ENCODE results near the gene SEMA3E. TPM values are rescaled to one million over a fixed set of nuclear protein-coding genes. Genes with fewer than 3 reads are reported as not detected.

The SEMA3E gene
- total RNA-seq, 4 donors from 2014 or later: 22.1 to 42.6 (median 25.0) TPM

- no peak overlapping the region for H3K27ac ChIP-seq
- 24 to 25% methylated on average over 2 of the region's 2 CpGs for WGBS, 2 donors (ENCODE audit: low coverage in 1 of 2)
- ATAC-seq: no peak
- no peak for TF ChIP-seq CTCF (IDR thresholded peaks at IDR 0.05)
- no peak for TF ChIP-seq POLR2A (IDR thresholded peaks at IDR 0.05)
- no peak for TF ChIP-seq EP300 (IDR thresholded peaks at IDR 0.05)
- no peak for TF ChIP-seq POLR2AphosphoS5 (IDR thresholded peaks at IDR 0.05)
- H3K36me3 ChIP-seq: no peaks in the 10 kb centered on the region
- H3K27me3 ChIP-seq: no peaks in the 10 kb centered on the region
- no peak overlapping the region for H3K4me3 ChIP-seq
- no peaks in the 10 kb centered on the region for H3K4me1 ChIP-seq
- H3K9me3 ChIP-seq: no peaks in the 10 kb centered on the region
These were observed 219.4 kb downstream of the SEMA3E start for GRCh38 chr7:83429493-83429892.

- Histone ChIP-seq H3K36me3 (no peaks in the 10 kb centered on the region), H3K27ac (no peak overlapping the region), H3K4me3 (no peak overlapping the region), H3K9me3 (no peaks in the 10 kb centered on the region), H3K4me1 (no peaks in the 10 kb centered on the region), H3K27me3 (no peaks in the 10 kb centered on the region)
- no peak for TF ChIP-seq POLR2AphosphoS5 (IDR thresholded peaks at IDR 0.05)
- no peak for TF ChIP-seq POLR2A (IDR thresholded peaks at IDR 0.05)
- TF ChIP-seq EP300 (IDR thresholded peaks at IDR 0.05): no peak
- TF ChIP-seq CTCF (IDR thresholded peaks at IDR 0.05): no peak
- 82% methylated on average over 1 of the region's 1 CpG; no CpG with 5 or more reads in 1 of the 2 donors for WGBS, 2 donors (ENCODE audit: low coverage in 1 of 2)
- no peak for ATAC-seq
These were observed 221.1 kb downstream of the SEMA3E start for GRCh38 chr7:83427884-83428283.

- no peak overlapping the region for H3K4me3 ChIP-seq
- no peak overlapping the region for H3K27ac ChIP-seq
- ATAC-seq: no peak
- TF ChIP-seq POLR2A (IDR thresholded peaks at IDR 0.05) (no peak), EP300 (IDR thresholded peaks at IDR 0.05) (no peak), POLR2AphosphoS5 (IDR thresholded peaks at IDR 0.05) (no peak), CTCF (IDR thresholded peaks at IDR 0.05) (no peak)
- no peaks in the 10 kb centered on the region for H3K27me3 ChIP-seq
- no peaks in the 10 kb centered on the region for H3K36me3 ChIP-seq
- 90 to 94% methylated on average over 3 of the region's 3 CpGs for WGBS, 2 donors (ENCODE audit: low coverage in 1 of 2)
- H3K9me3 ChIP-seq: no peaks in the 10 kb centered on the region
- no peaks in the 10 kb centered on the region for H3K4me1 ChIP-seq
These were observed 222.6 kb downstream of the SEMA3E start for GRCh38 chr7:83426325-83426724.

GRCh38 chr7:83419013-83419412 lies 229.9 kb downstream of the SEMA3E start:
- H3K27me3 ChIP-seq: no peaks in the 10 kb centered on the region
- H3K4me3 ChIP-seq: no peak overlapping the region
- H3K9me3 ChIP-seq: no peaks in the 10 kb centered on the region
- no peak for ATAC-seq
- H3K27ac ChIP-seq: no peak overlapping the region
- TF ChIP-seq EP300 (IDR thresholded peaks at IDR 0.05) (no peak), POLR2AphosphoS5 (IDR thresholded peaks at IDR 0.05) (no peak), CTCF (IDR thresholded peaks at IDR 0.05) (no peak), POLR2A (IDR thresholded peaks at IDR 0.05) (no peak)
- H3K4me1 ChIP-seq: no peaks in the 10 kb centered on the region
- 100% methylated on average over 1 of the region's 1 CpG for WGBS, 2 donors (ENCODE audit: low coverage in 1 of 2)
- H3K36me3 ChIP-seq: no peaks in the 10 kb centered on the region

- Histone ChIP-seq H3K36me3 (no peaks in the 10 kb centered on the region), H3K9me3 (no peaks in the 10 kb centered on the region), H3K4me1 (no peaks in the 10 kb centered on the region), H3K27me3 (no peaks in the 10 kb centered on the region), H3K4me3 (no peak overlapping the region), H3K27ac (no peak overlapping the region)
- TF ChIP-seq POLR2A (IDR thresholded peaks at IDR 0.05) (no peak), EP300 (IDR thresholded peaks at IDR 0.05) (no peak), CTCF (IDR thresholded peaks at IDR 0.05) (no peak), POLR2AphosphoS5 (IDR thresholded peaks at IDR 0.05) (no peak)
- ATAC-seq: no peak
- 49 to 58% methylated on average over 2 of the region's 2 CpGs for whole genome bisulfite sequencing, 2 donors (ENCODE audit: low coverage in 1 of 2)
These were observed 233.1 kb downstream of the SEMA3E start for GRCh38 chr7:83415840-83416239.
